ENCODE measurements around the gene SLC39A11. TPM values are rescaled to one million over a fixed set of nuclear protein-coding genes. Genes with fewer than 3 reads are reported as not detected.
A peak's percentile ranks its signal among the peaks of the same experiment; 100 is the strongest.

Gene SLC39A11
- total and polyA plus RNA-seq, 2 of the 13 experiments (the other 11 are each of a cell fraction or from before 2014, with no cell fraction given), result 17.2 to 31.5 TPM

GRCh38 chr17:72725433-72726068 is 366.9 kb downstream of the SLC39A11 start (continued):
- TF ChIP-seq ZNF253 (CRISPR knock-in tag; IDR thresholded peaks at IDR 0.05; ENCODE audit: borderline replicate concordance) (no peak), TGIF2 (CRISPR knock-in tag; IDR thresholded peaks at IDR 0.05) (0 out of 2 replicates have a peak, but pooled peaks have one; percentile 34), MAX (IDR thresholded peaks at IDR 0.05) (no peak), ZNF609 (CRISPR knock-in tag; IDR thresholded peaks at IDR 0.05; ENCODE audit: borderline replicate concordance) (no peak), PRDM4 (CRISPR knock-in tag; IDR thresholded peaks at IDR 0.05; ENCODE audit: borderline replicate concordance) (no peak), FOSL2 (CRISPR knock-in tag; IDR thresholded peaks at IDR 0.05) (peak; percentile 70), POLR2G (IDR thresholded peaks at IDR 0.05; ENCODE audit: low read depth, low read length) (no peak), TAF1 (CRISPR knock-in tag; IDR thresholded peaks at IDR 0.05) (no peak), ZBTB8A (CRISPR knock-in tag; IDR thresholded peaks at IDR 0.05; ENCODE audit: borderline replicate concordance, low read depth) (no peak)
- TF ChIP-seq, protein P1, sequence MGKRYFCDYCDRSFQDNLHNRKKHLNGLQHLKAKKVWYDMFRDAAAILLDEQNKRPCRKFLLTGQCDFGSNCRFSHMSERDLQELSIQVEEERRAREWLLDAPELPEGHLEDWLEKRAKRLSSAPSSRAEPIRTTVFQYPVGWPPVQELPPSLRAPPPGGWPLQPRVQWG (CRISPR knock-in tag; IDR thresholded peaks at IDR 0.05; ENCODE audit: borderline replicate concordance, low read depth), result no peak
- TF ChIP-seq, protein P2, sequence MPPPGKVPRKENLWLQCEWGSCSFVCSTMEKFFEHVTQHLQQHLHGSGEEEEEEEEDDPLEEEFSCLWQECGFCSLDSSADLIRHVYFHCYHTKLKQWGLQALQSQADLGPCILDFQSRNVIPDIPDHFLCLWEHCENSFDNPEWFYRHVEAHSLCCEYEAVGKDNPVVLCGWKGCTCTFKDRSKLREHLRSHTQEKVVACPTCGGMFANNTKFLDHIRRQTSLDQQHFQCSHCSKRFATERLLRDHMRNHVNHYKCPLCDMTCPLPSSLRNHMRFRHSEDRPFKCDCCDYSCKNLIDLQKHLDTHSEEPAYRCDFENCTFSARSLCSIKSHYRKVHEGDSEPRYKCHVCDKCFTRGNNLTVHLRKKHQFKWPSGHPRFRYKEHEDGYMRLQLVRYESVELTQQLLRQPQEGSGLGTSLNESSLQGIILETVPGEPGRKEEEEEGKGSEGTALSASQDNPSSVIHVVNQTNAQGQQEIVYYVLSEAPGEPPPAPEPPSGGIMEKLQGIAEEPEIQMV (CRISPR knock-in tag; IDR thresholded peaks at IDR 0.05; ENCODE audit: low read depth), result no peak
- TF ChIP-seq, protein P3, sequence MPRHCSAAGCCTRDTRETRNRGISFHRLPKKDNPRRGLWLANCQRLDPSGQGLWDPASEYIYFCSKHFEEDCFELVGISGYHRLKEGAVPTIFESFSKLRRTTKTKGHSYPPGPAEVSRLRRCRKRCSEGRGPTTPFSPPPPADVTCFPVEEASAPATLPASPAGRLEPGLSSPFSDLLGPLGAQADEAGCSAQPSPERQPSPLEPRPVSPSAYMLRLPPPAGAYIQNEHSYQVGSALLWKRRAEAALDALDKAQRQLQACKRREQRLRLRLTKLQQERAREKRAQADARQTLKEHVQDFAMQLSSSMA (CRISPR knock-in tag; IDR thresholded peaks at IDR 0.05), result no peak
- TF ChIP-seq, protein P4, sequence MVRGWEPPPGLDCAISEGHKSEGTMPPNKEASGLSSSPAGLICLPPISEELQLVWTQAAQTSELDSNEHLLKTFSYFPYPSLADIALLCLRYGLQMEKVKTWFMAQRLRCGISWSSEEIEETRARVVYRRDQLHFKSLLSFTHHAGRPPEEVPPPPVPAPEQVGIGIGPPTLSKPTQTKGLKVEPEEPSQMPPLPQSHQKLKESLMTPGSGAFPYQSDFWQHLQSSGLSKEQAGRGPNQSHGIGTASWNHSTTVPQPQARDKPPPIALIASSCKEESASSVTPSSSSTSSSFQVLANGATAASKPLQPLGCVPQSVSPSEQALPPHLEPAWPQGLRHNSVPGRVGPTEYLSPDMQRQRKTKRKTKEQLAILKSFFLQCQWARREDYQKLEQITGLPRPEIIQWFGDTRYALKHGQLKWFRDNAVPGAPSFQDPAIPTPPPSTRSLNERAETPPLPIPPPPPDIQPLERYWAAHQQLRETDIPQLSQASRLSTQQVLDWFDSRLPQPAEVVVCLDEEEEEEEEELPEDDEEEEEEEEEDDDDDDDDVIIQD (CRISPR knock-in tag; IDR thresholded peaks at IDR 0.05; ENCODE audit: low read depth), result peak; percentile 73; the same call in 1 of the 2 replicates

Measured in HepG2 (cell line).